ENCODE results near the gene HLA-E.
"Not testable (repeated sequence)": the region's sequence is repeated elsewhere in the genome, so short reads cannot be mapped to it uniquely, and the experiment has no call there.

Gene HLA-E

GRCh38 chr6:30489081-30490025 lies at the start of gene HLA-E:
TSS of gene HLA-E (plus strand) at chr6:30489509. CDS start at chr6:30489532, 23 bp downstream.
- DNase-seq (ENCODE audit: low read depth, low spot score), result peak; percentile 99

DNA sequence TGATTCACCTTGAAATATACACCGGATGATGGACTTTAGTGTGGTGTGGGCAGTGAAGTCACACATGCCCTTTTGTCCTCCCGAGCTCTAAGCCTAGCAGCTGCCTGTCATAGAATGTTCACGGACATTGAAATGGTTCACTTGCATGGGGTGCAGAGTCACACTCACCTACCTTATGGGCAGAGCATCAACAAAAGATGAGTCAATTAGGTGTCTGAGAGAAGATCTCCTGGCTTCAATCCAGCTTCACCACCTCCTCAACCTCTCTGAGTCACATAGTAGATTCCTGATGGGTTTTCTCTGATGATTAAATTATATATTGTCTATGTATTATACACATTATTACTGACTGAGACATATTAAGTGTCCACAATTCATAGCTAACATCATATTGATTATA lies 48.1 kb upstream of the HLA-E start:
- DNase-seq (ENCODE audit: low read depth, low spot score), result no peak

- DNase-seq (ENCODE audit: low read depth, low spot score), result peak; percentile 43
Measured at GRCh38 chr6:30443657-30444450, 45.5 kb upstream of the HLA-E start.

DNA sequence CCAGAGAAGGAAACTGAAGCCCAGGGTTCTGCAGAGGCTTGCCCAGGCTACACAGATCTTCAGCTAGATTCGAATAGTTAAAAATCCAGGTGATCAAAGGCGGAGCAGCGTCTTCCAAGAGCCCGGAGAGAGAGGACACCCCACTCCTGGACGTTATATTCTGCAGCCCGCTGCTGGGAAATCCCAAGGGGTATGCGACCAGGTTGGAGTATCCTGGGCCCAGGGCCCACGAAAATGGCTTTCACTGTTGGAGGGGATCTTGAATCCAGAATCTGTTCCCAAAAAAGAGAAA lies 44.9 kb upstream of the HLA-E start:
- no peak for DNase-seq (ENCODE audit: low read depth, low spot score)

GRCh38 chr6:30446259-30446658 lies 43.0 kb upstream of the HLA-E start:
- DNase-seq (ENCODE audit: low read depth, low spot score), result no peak

DNA sequence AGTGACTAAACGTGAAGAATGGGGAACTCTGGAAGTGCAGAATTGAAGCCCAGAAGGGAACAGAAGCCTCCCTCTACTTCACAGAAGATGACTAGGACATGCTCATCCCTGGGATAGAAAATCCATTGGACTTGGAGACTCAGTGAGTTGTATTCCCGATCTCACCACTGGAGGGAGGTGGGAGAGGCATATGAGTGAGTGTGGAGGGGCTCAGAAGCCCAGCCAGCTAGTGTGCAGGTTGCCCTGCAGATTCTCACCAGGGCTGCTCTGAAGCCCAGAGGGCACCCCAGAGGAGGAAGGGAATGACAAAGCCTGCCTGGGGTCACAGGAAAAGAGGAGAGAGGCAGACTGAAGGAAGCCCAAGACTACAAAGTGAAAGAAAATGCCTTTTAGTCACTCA lies 42.1 kb upstream of the HLA-E start:
- peak; percentile 24 for DNase-seq (ENCODE audit: low read depth, low spot score)

DNA sequence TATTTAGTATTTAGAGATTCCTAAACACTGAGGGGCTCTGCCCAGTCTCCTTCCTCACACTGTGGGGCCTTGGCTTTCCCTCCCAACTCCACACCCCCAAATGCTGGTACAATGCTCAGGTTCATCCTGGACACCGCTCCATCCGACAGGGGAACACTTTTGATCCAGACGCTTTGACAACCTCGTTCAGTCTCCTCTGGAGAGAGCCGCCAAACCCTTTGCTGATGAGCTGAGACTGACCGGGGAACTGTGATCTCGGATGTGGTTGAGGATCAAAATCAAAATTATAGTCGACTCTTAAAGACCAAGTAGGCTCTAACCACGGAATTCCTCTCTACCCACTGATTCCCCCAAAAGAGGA lies 38.8 kb upstream of the HLA-E start:
- no peak for DNase-seq (ENCODE audit: low read depth, low spot score)

GRCh38 chr6:30450909-30451841 lies 38.1 kb upstream of the HLA-E start:
- peak; percentile 86 for DNase-seq (ENCODE audit: low read depth, low spot score)

DNA sequence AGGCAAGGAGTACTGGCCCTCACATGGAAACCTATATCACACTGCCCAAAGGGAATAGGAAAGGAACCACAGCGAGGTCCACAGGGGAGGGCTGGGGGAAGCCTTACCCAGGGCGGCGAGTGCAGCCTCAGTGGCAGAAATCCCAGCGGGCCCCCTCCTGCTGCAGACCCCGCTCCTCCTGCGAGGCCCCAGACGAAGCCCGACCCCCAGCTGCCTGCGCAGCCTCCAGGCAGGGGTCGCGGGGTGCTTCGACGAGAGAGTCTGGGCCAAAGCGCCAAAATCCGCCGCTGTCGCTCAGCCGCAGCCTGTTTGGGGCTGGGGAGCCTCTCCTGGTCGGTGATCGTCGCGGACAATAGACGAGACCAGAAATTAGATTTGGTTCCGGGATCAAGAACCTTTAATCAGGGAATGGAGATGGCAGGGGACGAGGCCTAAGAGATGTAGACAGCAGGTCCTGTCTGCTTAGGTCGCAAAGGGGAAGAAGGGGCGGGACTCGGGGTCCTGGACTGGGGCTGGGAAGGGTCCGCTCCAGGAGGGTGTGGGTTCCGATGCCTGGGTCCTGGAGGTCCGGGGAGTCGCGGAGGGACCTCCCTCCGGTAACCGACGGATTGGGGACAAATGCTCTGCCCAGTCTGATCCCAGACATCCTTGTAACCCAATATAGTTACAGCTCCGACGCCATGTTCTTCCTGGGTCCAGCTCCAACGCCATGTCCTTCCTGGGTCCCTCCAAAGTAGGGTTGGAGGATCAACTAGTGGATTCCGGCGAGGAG lies 36.4 kb upstream of the HLA-E start:
- no peak for DNase-seq (ENCODE audit: low read depth, low spot score)

DNA sequence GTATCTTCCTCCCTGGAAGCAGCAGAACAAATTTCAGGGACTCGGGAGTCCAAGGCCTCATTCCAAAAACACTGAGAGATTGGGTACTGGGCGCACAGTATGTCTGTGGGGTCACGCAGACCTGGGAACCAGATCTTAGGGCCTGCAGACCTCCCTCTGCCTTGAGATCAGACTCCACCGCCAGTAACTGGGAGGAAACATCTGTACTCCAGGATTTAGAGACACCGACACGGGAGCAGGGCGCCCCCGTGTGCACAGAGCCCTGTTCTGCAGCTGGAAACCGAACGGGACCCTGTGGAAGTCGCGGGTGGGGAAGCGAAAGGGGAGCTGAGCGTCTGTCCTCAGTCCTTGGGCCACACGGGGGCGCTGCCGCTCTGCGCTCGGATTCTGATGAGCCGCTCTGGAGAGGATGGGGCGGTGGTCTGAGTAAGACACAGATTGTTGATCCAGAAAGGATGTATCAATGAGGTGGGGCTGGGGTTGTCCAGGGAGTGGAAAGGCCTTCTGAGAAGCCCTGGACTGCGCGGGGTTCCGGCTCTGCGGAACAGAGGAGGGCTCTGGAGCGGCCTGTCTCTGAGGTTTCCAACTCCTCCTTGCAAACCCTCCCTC lies 35.7 kb upstream of the HLA-E start:
- peak; percentile 84 for DNase-seq (ENCODE audit: low read depth, low spot score)

- no peak for DNase-seq (ENCODE audit: low read depth, low spot score)
Measured at GRCh38 chr6:30459145-30459544, 30.2 kb upstream of the HLA-E start.

DNA sequence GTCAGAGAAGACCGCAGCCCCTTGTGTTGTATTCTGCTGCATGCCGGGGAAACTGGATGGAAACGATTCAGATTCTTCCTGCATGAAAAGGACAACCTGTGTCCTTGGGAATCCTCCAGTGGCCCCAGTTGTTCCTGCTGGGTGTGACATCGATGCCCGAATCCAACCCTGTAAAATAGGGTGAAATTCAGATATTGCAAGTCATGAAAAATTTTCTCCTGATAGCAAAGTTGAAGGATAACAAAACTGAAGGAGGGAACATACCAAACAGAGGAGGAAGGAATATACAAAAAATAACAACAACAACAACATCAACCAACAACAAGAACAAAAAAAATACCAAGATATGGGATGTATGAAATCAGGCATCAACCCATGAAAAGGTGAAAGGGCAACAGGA lies 28.3 kb upstream of the HLA-E start:
- DNase-seq (ENCODE audit: low read depth, low spot score), result no peak

- DNase-seq (ENCODE audit: low read depth, low spot score), result no peak
Measured at GRCh38 chr6:30462482-30462881, 26.8 kb upstream of the HLA-E start.

DNA sequence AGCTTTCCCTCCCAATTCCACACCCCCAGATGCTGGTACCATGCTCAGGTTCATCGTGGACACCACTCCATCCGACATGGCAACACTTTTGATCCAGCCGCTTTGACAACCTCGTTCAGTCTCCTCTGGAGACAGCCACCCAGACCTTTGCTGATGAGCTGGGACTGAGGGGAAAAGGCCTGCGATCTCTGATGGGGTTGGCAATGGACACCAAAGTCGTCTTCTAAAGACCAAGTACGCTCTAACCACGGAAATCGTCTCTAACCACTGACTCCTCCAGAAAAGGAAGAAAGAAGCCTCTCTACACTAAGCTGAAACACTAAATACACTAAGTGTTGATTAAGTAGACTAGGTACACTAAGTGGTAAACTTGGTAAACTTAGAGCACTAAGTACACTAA lies 26.1 kb upstream of the HLA-E start:
- no peak for DNase-seq (ENCODE audit: low read depth, low spot score)

- DNase-seq (ENCODE audit: low read depth, low spot score), result peak; percentile 68
Measured at GRCh38 chr6:30463651-30464618, 25.4 kb upstream of the HLA-E start.

GRCh38 chr6:30465595-30466306 lies 23.6 kb upstream of the HLA-E start:
- DNase-seq (ENCODE audit: low read depth, low spot score), result no peak

- no peak for DNase-seq (ENCODE audit: low read depth, low spot score)
Measured at GRCh38 chr6:30470968-30471367, 18.3 kb upstream of the HLA-E start.

DNA sequence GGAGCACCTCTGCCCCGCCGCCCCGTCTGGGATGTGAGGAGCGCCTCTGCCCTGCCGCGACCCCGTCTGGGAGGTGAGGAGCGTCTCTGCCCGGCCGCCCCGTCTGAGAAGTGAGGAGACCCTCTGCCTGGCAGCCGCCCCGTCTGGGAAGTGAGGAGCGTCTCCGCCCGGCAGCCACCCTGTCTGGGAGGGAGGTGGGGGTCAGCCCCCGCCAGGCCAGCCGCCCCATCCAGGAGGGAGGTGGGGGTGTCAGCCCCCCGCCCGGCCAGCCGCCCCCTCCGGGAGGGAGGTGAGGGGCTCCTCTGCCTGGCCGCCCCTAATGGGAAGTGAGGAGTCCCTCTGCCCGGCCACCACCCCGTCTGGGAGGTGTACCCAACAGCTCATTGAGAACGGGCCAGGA lies 14.2 kb upstream of the HLA-E start:
- DNase-seq (ENCODE audit: low read depth, low spot score), result not testable (repeated sequence)
